HG03571 (cell line): ENCODE measurements around the gene RMND5A.
"Not testable (repeated sequence)": the region's sequence is repeated elsewhere in the genome, so short reads cannot be mapped to it uniquely, and the experiment has no call there.

Source experiments
- ATAC-seq: cut with Tn5 transposase; IDR thresholded peaks from one replicate; pipeline ENCODE4 v1.9.1; 2021; ENCODE audit not compliant: unreplicated experiment

Gene RMND5A

GRCh38 chr2:86714579-86715173, 5.4 kb upstream of the RMND5A start:
- ATAC-seq: not testable (repeated sequence)

- not testable (repeated sequence) for ATAC-seq
Observed at GRCh38 chr2:86719263-86719636, 841 bp upstream of the RMND5A start.

GRCh38 chr2:86720540-86721320, 639 bp downstream of the RMND5A start:
- peak; percentile 21 for ATAC-seq

- ATAC-seq: not testable (repeated sequence)
Observed at GRCh38 chr2:86725706-86726105, 5.6 kb downstream of the RMND5A start.

- not testable (repeated sequence) for ATAC-seq
Observed at GRCh38 chr2:86732040-86732525, 12.0 kb downstream of the RMND5A start.

GRCh38 chr2:86732837-86733236, 12.7 kb downstream of the RMND5A start:
- not testable (repeated sequence) for ATAC-seq

GRCh38 chr2:86733528-86733927, 13.4 kb downstream of the RMND5A start:
- ATAC-seq: not testable (repeated sequence)

GRCh38 chr2:86734896-86735295, 14.8 kb downstream of the RMND5A start:
- ATAC-seq: not testable (repeated sequence)

- not testable (repeated sequence) for ATAC-seq
Observed at GRCh38 chr2:86739485-86739884, 19.4 kb downstream of the RMND5A start.

- ATAC-seq: not testable (repeated sequence)
Observed at GRCh38 chr2:86739889-86740288, 19.8 kb downstream of the RMND5A start.

- not testable (repeated sequence) for ATAC-seq
Observed at GRCh38 chr2:86741889-86742498, 21.9 kb downstream of the RMND5A start.

GRCh38 chr2:86744152-86744551, 24.1 kb downstream of the RMND5A start:
- no peak for ATAC-seq

GRCh38 chr2:86746939-86747338, 26.8 kb downstream of the RMND5A start:
- ATAC-seq: no peak

- ATAC-seq: no peak
Observed at GRCh38 chr2:86747711-86748639, 27.9 kb downstream of the RMND5A start.

- ATAC-seq: no peak
Observed at GRCh38 chr2:86750240-86750839, 30.2 kb downstream of the RMND5A start.

- no peak for ATAC-seq
Observed at GRCh38 chr2:86751778-86752177, 31.7 kb downstream of the RMND5A start.

GRCh38 chr2:86752934-86753333, 32.8 kb downstream of the RMND5A start:
- ATAC-seq: no peak

GRCh38 chr2:86753606-86754005, 33.5 kb downstream of the RMND5A start:
- no peak for ATAC-seq

GRCh38 chr2:86758405-86758804, 38.3 kb downstream of the RMND5A start:
- no peak for ATAC-seq

- ATAC-seq: no peak
Observed at GRCh38 chr2:86760371-86760770, 40.3 kb downstream of the RMND5A start.
